GM12874 (cell line): ENCODE results near the gene TDRD5.

ENCODE experiments used
- CTCF ChIP-seq: IDR thresholded peaks from 2 replicates; pipeline ENCODE4 v1.5.1; 2011; ENCODE audit warnings: low read depth, mild to moderate bottlenecking, control low read depth, low read length, moderate library complexity; ENCODE audit not compliant: insufficient read depth

The TDRD5 gene

GRCh38 chr1:179630719-179631118 is 39.1 kb downstream of the TDRD5 start:
- TF ChIP-seq CTCF, result no peak

- TF ChIP-seq CTCF, result no peak
These were observed 41.2 kb downstream of the TDRD5 start for GRCh38 chr1:179632868-179633267.

DNA sequence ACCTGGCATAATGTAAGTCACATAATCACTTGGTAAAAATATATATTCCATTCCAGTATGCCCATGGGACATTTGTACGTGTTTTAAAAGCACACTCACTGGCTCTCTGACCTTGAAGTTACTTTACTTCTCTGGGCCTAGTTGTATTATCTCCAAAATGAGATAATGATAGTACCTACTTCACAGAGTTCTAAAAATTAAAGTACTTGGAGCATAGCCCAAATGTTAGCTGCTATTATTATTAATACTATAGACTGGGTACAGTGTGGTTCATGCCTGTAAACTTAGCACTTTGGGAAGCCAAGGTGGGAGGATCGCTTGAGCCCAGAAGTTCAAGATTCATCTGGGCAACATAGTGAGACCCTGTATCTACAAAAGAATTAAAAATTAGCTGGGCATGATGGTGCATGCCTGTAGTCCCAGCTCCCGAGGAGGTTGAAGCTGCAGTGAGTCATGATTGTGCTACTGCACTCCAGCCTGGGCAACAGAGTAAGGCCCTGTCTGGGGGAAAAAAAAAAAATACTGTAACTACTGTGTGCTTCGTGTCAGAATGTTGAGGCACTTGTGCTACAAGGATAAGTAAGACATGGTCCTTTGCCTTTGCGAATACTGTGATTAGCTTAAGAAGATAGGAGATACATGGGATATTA is 45.7 kb downstream of the TDRD5 start:
- TF ChIP-seq CTCF, result no peak

GRCh38 chr1:179661018-179661417 is 69.4 kb downstream of the TDRD5 start:
- TF ChIP-seq CTCF, result no peak

DNA sequence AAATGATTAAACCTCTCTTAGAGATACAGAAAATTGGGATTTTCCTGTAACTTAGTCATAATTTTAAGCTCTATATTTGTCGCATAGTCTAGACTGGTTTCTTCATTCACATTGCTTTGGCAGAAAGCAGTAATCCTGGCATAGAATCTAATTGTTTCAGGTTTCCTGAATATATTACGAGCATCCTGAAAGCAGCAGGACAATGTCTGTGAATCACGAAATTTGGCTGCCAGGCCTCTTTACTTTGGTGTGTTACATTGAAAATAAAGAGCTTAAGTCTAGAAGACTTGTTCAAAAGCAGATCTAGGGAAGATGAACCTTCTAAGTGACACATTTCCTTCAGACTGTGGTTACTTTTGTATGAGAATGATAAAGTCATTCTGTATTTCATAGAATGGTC is 72.2 kb downstream of the TDRD5 start:
- no peak for TF ChIP-seq CTCF

DNA sequence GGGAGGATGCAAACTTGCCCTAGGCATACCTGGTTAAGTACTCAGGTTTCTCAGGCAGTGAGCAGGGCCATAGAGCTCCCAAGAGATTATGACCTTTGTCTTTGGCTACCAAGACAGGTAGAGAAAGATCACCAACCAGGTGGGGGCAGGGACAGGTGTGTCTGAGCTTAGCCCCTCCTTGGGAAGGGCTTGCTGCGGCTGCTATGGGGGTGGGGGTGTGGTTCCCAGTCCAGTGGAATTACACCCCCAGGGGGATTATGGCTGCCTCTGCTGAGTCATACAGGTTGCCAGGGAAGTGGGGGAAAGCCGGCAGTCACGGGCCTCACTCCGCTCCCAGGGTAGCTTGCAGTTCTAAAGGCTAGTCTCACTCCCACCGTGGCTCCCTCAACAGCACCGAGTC is 86.2 kb downstream of the TDRD5 start:
- no peak for TF ChIP-seq CTCF

GRCh38 chr1:179702946-179703539 is 111.4 kb downstream of the TDRD5 start:
- TF ChIP-seq CTCF, result no peak
